Right lobe of liver (tissue), 6 donors: ENCODE results near the gene SHROOM1. TPM values are rescaled to one million over a fixed set of nuclear protein-coding genes. Genes with fewer than 3 reads are reported as not detected.
A peak's percentile ranks its signal among the peaks of the same experiment; 100 is the strongest.

Source experiments
- ATAC-seq, 4 donors: fragments of 200-7000 bp; cut with Tn5 transposase; one replicate each; pipeline ENCODE4 v1.9.1; 2020; ENCODE audit warnings: mild to moderate bottlenecking in 4 of 4, moderate library complexity in 4 of 4
- DNase-seq, 3 donors: peaks; one replicate each; pipeline ENCODE4 v3.0.0-alpha.2; 2020
- H3K27ac ChIP-seq, 3 donors: fragments of 200-600 bp; one replicate each; pipeline ENCODE4 v1.8.0; 2022
- H3K27me3 ChIP-seq, 2 donors: fragments of 200-600 bp; one replicate each; pipeline ENCODE4 v1.8.0; 2022
- H3K36me3 ChIP-seq, 4 donors: fragments of 200-600 bp; sonication (generic) in 1 of 4; one replicate each; pipeline versions ENCODE4 v1.5.1 to v1.8.0; 2017 to 2022; ENCODE audit warnings: control low read depth in 1 of 4
- H3K4me1 ChIP-seq, 4 donors: fragments of 200-600 bp; sonication (generic) in 1 of 4; one replicate each; pipeline versions ENCODE4 v1.5.1 to v1.8.0; 2017 to 2022; ENCODE audit warnings: control low read depth in 1 of 4
- H3K4me3 ChIP-seq, 3 donors: fragments of 200-600 bp; one replicate each; pipeline ENCODE4 v1.8.0; 2022
- H3K9me3 ChIP-seq, 4 donors: fragments of 200-600 bp; sonication (generic) in 1 of 4; one replicate each; pipeline versions ENCODE4 v1.5.1 to v1.8.0; 2017 to 2022; ENCODE audit warnings: control low read depth in 1 of 4
- CTCF ChIP-seq, 4 donors: fragments of 200-600 bp in 3 of 4; fragments of 450-650 bp in 1 of 4; IDR thresholded peaks; one replicate each; pipeline versions ENCODE4 v1.5.1 to v1.8.0; 2016 to 2022; ENCODE audit warnings: antibody characterized with exemption in 4 of 4, mild to moderate bottlenecking in 2 of 4
- POLR2A ChIP-seq: fragments of 450-650 bp; IDR thresholded peaks from one replicate; pipeline ENCODE4 v1.6.1; 2017; ENCODE audit warnings: antibody characterized with exemption, mild to moderate bottlenecking
- WGBS: methylation state at CpG from one replicate; pipeline ENCODE4 v1.1.6; 2018; ENCODE audit warnings: low coverage, low lambda C conversion rate; ENCODE audit not compliant: insufficient coverage; ENCODE audit errors: missing lambda C conversion rate; 5-methylcytosine and 5-hydroxymethylcytosine counted together
- intact Hi-C, 2 donors: fragments of 100-400 bp; cut with DNase I; formaldehyde crosslinking; loops; one replicate each; pipeline versions ENCODE4 v1.11.2 to v1.14.1; 2022
- total RNA-seq, 6 experiments: library from RNA; depleted of rRNA in 2 of 6; stranded (reverse); fragments of >200 nt in 2 of 6; fragmentation: NEBNext Ultra II Directional in 3 of 6; extraction: Animal tissue kit (Norgen Biotek cat#: 25700) in 3 of 6; gene quantifications; one replicate each; pipeline versions ENCODE4 v1.1.0 to v1.2.4, GENCODE V29; 2016 to 2023
- donor health status: DM: no; HTN: yes; CAD: no.
- donor health status: DM: no; HTN: no; CAD: no.
- donor health status: DM: no; HTN: no; CAD: no.
- donor health status: DM: no; HTN: yes; CAD: no.
- donor health status: DM: no; HTN: yes; CAD: no.

Gene SHROOM1
- total RNA-seq, 6 experiments from 2014 or later = 29.5 to 96.1 (median 77.4) TPM

DNA sequence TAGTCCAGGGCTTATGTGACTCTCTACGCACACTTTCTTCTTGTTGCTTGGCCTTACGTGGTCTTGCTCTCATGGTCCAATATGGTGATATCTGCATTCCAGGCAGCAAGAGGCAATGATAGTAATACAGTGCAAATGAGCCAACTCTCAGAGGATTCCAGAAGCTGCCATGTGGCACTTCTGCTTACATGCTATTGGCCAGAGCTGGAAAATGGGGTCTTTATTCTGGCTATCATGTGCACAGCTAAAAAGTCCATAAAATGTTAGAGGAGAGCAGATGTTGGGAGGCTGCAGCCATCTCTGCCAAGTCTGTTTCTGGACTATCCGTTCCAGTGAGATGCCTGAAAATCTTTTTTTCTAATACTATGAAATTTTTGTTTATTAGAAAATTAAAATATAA is 50.5 kb downstream of the SHROOM1 start:
- Histone ChIP-seq H3K9me3 (no peaks in the 10 kb centered on the region), H3K27me3 (no peaks in the 10 kb centered on the region), H3K27ac (no peak overlapping the region), H3K4me1 (peaks cover 0 to 5% (median 0%) of the 10 kb centered on the region in 4 donors), H3K4me3 (no peak overlapping the region), H3K36me3 (no peaks in the 10 kb centered on the region)
- intact Hi-C loops = no loop called here
- 100% methylated on average over 3 of the region's 3 CpGs for WGBS
- DNase-seq (no peak), ATAC-seq (no peak)
- TF ChIP-seq CTCF (IDR thresholded peaks at IDR 0.05) = no peak
- no peak for TF ChIP-seq POLR2A

GRCh38 chr5:132778856-132779255 is 51.6 kb downstream of the SHROOM1 start:
- Histone ChIP-seq H3K9me3 (no peaks in the 10 kb centered on the region), H3K27ac (no peak overlapping the region), H3K27me3 (no peaks in the 10 kb centered on the region), H3K36me3 (no peaks in the 10 kb centered on the region), H3K4me1 (peaks cover 0 to 5% (median 0%) of the 10 kb centered on the region in 4 donors), H3K4me3 (no peak overlapping the region)
- 94% methylated on average over 5 of the region's 5 CpGs for WGBS
- DNase-seq (no peak), ATAC-seq (no peak)
- intact Hi-C loops = no loop called here
- TF ChIP-seq CTCF (IDR thresholded peaks at IDR 0.05) = no peak
- TF ChIP-seq POLR2A = no peak

- Histone ChIP-seq H3K4me1 (peaks cover 0 to 5% (median 0%) of the 10 kb centered on the region in 4 donors), H3K27ac (no peak overlapping the region), H3K27me3 (no peaks in the 10 kb centered on the region), H3K9me3 (no peaks in the 10 kb centered on the region), H3K4me3 (peak overlapping the region in 2 of 3 donors; percentile 78), H3K36me3 (no peaks in the 10 kb centered on the region)
- no peak for ATAC-seq
- WGBS = 86% methylated on average over 4 of the region's 4 CpGs
- no peak for TF ChIP-seq POLR2A
- no peak for TF ChIP-seq CTCF (IDR thresholded peaks at IDR 0.05)
- intact Hi-C loops = no loop called here
- DNase-seq = no peak
These were observed 52.3 kb downstream of the SHROOM1 start for GRCh38 chr5:132778129-132778528.

GRCh38 chr5:132777209-132778069 is 53.0 kb downstream of the SHROOM1 start, which contains the start of gene SEPTIN8:
Gene SEPTIN8, minus strand, starts transcription at chr5:132777239. Its CDS starts 102 bp downstream, at chr5:132777137.
- H3K4me1 ChIP-seq = peaks cover 0 to 5% (median 0%) of the 10 kb centered on the region in 4 donors
- 32% methylated on average over 7 of the region's 82 CpGs for WGBS
- TF ChIP-seq CTCF (IDR thresholded peaks at IDR 0.05) (no peak), POLR2A (no peak)
- no peaks in the 10 kb centered on the region for H3K9me3 ChIP-seq
- H3K4me3 ChIP-seq = peak within 1 kb of the TSS; percentile 78 to 93 (median 78)
- peak; percentile 60 to 67 (median 61) for DNase-seq
- intact Hi-C loops = no loop called here
- no peaks in the 10 kb centered on the region for H3K36me3 ChIP-seq
- H3K27ac ChIP-seq = peak within 1 kb of the TSS; percentile 40 to 55 (median 51)
- no peaks in the 10 kb centered on the region for H3K27me3 ChIP-seq
- peak; percentile 77 to 82 (median 78) for ATAC-seq
